GM21515 (cell line): ENCODE data around the gene HBE1.
"Not testable (repeated sequence)": the region's sequence is repeated elsewhere in the genome, so short reads cannot be mapped to it uniquely, and the experiment has no call there.

Experiments used
- ATAC-seq: cut with Tn5 transposase; IDR thresholded peaks from one replicate; pipeline ENCODE4 v1.9.1; 2021; ENCODE audit not compliant: unreplicated experiment

Gene HBE1

GRCh38 chr11:5254023-5254422, 15.7 kb downstream of the HBE1 start:
- ATAC-seq, result not testable (repeated sequence)

- not testable (repeated sequence) for ATAC-seq
Observed at GRCh38 chr11:5253440-5253839, 16.3 kb downstream of the HBE1 start.

- ATAC-seq, result no peak
Observed at GRCh38 chr11:5252919-5253265, 16.9 kb downstream of the HBE1 start.

- ATAC-seq, result no peak
Observed at GRCh38 chr11:5252192-5252918, 17.4 kb downstream of the HBE1 start.

GRCh38 chr11:5251746-5252145, 18.0 kb downstream of the HBE1 start:
- ATAC-seq, result no peak

- ATAC-seq, result no peak
Observed at GRCh38 chr11:5250543-5251204, 19.1 kb downstream of the HBE1 start.

GRCh38 chr11:5249807-5250396, 19.8 kb downstream of the HBE1 start, which contains the start of gene HBG1:
Gene HBG1 (minus strand): TSS chr11:5249857. CDS start chr11:5249804, 53 bp downstream.
- not testable (repeated sequence) for ATAC-seq

- ATAC-seq, result not testable (repeated sequence)
Observed at GRCh38 chr11:5248498-5248897, 21.2 kb downstream of the HBE1 start.

- no peak for ATAC-seq
Observed at GRCh38 chr11:5247472-5248192, 22.1 kb downstream of the HBE1 start.

- ATAC-seq, result no peak
Observed at GRCh38 chr11:5246772-5247471, 22.8 kb downstream of the HBE1 start.

GRCh38 chr11:5245155-5245554, 24.6 kb downstream of the HBE1 start:
- ATAC-seq, result no peak

GRCh38 chr11:5243816-5244180, 25.9 kb downstream of the HBE1 start:
- ATAC-seq, result no peak

- ATAC-seq, result peak; percentile 52
Observed at GRCh38 chr11:5242933-5243815, 26.6 kb downstream of the HBE1 start.

GRCh38 chr11:5242208-5242607, 27.5 kb downstream of the HBE1 start:
- ATAC-seq, result no peak

- ATAC-seq, result no peak
Observed at GRCh38 chr11:5241458-5241857, 28.3 kb downstream of the HBE1 start.

GRCh38 chr11:5240458-5240857, 29.3 kb downstream of the HBE1 start:
- no peak for ATAC-seq

GRCh38 chr11:5240056-5240455, 29.7 kb downstream of the HBE1 start:
- ATAC-seq, result no peak

GRCh38 chr11:5239046-5239445, 30.7 kb downstream of the HBE1 start:
- no peak for ATAC-seq

- ATAC-seq, result no peak
Observed at GRCh38 chr11:5238486-5238885, 31.3 kb downstream of the HBE1 start.

- no peak for ATAC-seq
Observed at GRCh38 chr11:5237420-5237819, 32.3 kb downstream of the HBE1 start.
